Tibial nerve (tissue), 3 donors: Measurements from ENCODE around the gene CDK6.

Experiments
- CTCF ChIP-seq, 5 experiments: fragments of 200-600 bp in 3 of 5; fragments of 450-650 bp in 2 of 5; sonication (generic) in 3 of 5; IDR thresholded peaks; one replicate each; pipeline ENCODE4 v1.5.1; 2016 to 2019; ENCODE audit warnings: antibody characterized with exemption in 5 of 5, mild to moderate bottlenecking in 3 of 5, moderate library complexity in 2 of 5
- POLR2A ChIP-seq, 2 donors: fragments of 450-650 bp; IDR thresholded peaks; one replicate each; pipeline ENCODE4 v1.6.1; 2017; ENCODE audit warnings: antibody characterized with exemption in 2 of 2, mild to moderate bottlenecking in 2 of 2, moderate library complexity in 2 of 2

- no peak for TF ChIP-seq CTCF (IDR thresholded peaks at IDR 0.05)
- TF ChIP-seq POLR2A (IDR thresholded peaks at IDR 0.05), result no peak
These were observed 403 bp downstream of the CDK6 start for GRCh38 chr7:92835851-92836488.
